ENCODE results near the gene BORCS5. TPM values are rescaled to one million over a fixed set of nuclear protein-coding genes. Genes with fewer than 3 reads are reported as not detected.

Gene BORCS5
- total RNA-seq, 1 experiment from 2014 or later: 11.5 TPM

DNA sequence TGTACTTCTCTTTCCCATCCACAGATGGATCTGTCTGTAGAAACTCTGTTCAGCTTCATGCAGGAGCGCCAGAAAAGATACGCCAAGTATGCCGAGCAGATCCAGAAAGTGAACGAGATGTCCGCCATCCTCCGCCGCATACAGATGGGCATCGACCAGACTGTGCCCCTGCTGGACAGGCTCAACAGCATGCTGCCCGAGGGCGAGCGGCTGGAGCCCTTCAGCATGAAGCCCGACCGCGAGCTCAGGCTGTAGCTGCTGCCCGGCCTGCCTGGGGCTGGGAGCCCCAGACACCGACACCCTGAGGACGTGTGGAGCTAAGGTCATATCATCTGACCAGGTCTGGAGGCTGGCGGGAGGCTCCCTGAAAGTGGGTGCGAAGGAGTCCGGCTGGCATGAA, 108.6 kb downstream of the BORCS5 start:
- no peaks in the 10 kb centered on the region for H3K27me3 Mint-ChIP-seq (ENCODE audit: unreplicated experiment)
- CTCF ChIA-PET: no interaction called here
- no peak overlapping the region for H3K4me3 Mint-ChIP-seq (ENCODE audit: low read depth, unreplicated experiment)
- intact Hi-C loops (cut with micrococcal nuclease; ENCODE audit: unreplicated experiment): no loop called here
- no TSS peak for BruUV-seq (replicated peaks)
- TF ChIP-seq, protein P1, sequence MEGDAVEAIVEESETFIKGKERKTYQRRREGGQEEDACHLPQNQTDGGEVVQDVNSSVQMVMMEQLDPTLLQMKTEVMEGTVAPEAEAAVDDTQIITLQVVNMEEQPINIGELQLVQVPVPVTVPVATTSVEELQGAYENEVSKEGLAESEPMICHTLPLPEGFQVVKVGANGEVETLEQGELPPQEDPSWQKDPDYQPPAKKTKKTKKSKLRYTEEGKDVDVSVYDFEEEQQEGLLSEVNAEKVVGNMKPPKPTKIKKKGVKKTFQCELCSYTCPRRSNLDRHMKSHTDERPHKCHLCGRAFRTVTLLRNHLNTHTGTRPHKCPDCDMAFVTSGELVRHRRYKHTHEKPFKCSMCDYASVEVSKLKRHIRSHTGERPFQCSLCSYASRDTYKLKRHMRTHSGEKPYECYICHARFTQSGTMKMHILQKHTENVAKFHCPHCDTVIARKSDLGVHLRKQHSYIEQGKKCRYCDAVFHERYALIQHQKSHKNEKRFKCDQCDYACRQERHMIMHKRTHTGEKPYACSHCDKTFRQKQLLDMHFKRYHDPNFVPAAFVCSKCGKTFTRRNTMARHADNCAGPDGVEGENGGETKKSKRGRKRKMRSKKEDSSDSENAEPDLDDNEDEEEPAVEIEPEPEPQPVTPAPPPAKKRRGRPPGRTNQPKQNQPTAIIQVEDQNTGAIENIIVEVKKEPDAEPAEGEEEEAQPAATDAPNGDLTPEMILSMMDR (IDR thresholded peaks at IDR 0.05; ENCODE audit: unreplicated experiment): no peak
- H3K9me3 Mint-ChIP-seq (ENCODE audit: low read depth, unreplicated experiment): no peaks in the 10 kb centered on the region
- no peaks in the 10 kb centered on the region for H3K36me3 Mint-ChIP-seq (ENCODE audit: insufficient read depth, unreplicated experiment)
- no peak for DNase-seq
- no peaks in the 10 kb centered on the region for H3K4me1 Mint-ChIP-seq (ENCODE audit: low read depth, unreplicated experiment)
- no peak overlapping the region for H3K27ac Mint-ChIP-seq (ENCODE audit: unreplicated experiment)

DNA sequence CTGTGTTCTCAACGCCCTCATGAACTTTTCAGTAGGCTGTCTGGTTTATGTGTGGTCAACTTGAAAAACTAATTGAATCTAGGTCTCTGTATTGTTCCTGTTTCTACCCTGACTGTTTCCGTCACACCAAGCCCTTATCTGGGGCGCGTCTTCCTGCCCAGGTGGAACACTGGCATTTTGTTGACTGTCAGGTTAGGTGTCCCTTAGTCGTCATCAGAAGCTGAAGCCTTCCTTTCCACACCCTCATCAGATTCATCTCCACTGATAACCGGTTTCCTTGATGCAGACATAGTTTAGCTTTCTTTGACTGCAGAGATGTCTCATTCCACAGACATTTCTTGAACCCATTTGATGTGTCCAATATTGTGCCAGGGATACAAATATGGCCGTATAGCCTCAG, 109.3 kb downstream of the BORCS5 start:
- TF ChIP-seq, protein P1 (IDR thresholded peaks at IDR 0.05; ENCODE audit: unreplicated experiment): no peak
- Mint-ChIP-seq H3K4me1 (ENCODE audit: low read depth, unreplicated experiment) (no peaks in the 10 kb centered on the region), H3K27me3 (ENCODE audit: unreplicated experiment) (no peaks in the 10 kb centered on the region), H3K27ac (ENCODE audit: unreplicated experiment) (no peak overlapping the region), H3K4me3 (ENCODE audit: low read depth, unreplicated experiment) (no peak overlapping the region), H3K36me3 (ENCODE audit: insufficient read depth, unreplicated experiment) (no peaks in the 10 kb centered on the region), H3K9me3 (ENCODE audit: low read depth, unreplicated experiment) (no peaks in the 10 kb centered on the region)
- no TSS peak for BruUV-seq (replicated peaks)
- CTCF ChIA-PET: no interaction called here
- intact Hi-C loops (cut with micrococcal nuclease; ENCODE audit: unreplicated experiment): no loop called here
- DNase-seq: no peak

DNA sequence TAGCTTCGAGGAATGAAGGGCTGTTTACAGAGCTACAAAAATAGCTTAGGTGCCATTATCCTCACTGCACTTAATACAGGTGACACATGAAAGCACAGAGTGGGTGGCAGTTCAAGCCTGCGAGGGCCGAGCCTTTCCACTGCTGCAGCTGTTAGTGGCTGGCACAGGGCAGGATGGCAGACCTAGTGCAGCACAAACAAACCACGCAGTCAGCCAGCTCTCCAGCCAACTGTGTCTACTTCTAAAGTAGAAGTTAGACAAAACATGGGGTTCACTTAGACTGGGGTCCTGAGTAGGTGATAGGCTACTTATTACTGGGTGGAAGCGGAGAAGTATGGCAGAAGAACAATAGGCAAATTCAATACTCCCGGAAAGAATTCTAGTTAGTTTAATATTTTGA, 110.4 kb downstream of the BORCS5 start:
- Mint-ChIP-seq H3K36me3 (ENCODE audit: insufficient read depth, unreplicated experiment) (no peaks in the 10 kb centered on the region), H3K4me1 (ENCODE audit: low read depth, unreplicated experiment) (no peaks in the 10 kb centered on the region), H3K4me3 (ENCODE audit: low read depth, unreplicated experiment) (no peak overlapping the region), H3K27ac (ENCODE audit: unreplicated experiment) (no peak overlapping the region), H3K9me3 (ENCODE audit: low read depth, unreplicated experiment) (no peaks in the 10 kb centered on the region), H3K27me3 (ENCODE audit: unreplicated experiment) (no peaks in the 10 kb centered on the region)
- TF ChIP-seq, protein P1 (IDR thresholded peaks at IDR 0.05; ENCODE audit: unreplicated experiment): no peak
- CTCF ChIA-PET: no interaction called here
- no TSS peak for BruUV-seq (replicated peaks)
- intact Hi-C loops (cut with micrococcal nuclease; ENCODE audit: unreplicated experiment): no loop called here
- DNase-seq: no peak

DNA sequence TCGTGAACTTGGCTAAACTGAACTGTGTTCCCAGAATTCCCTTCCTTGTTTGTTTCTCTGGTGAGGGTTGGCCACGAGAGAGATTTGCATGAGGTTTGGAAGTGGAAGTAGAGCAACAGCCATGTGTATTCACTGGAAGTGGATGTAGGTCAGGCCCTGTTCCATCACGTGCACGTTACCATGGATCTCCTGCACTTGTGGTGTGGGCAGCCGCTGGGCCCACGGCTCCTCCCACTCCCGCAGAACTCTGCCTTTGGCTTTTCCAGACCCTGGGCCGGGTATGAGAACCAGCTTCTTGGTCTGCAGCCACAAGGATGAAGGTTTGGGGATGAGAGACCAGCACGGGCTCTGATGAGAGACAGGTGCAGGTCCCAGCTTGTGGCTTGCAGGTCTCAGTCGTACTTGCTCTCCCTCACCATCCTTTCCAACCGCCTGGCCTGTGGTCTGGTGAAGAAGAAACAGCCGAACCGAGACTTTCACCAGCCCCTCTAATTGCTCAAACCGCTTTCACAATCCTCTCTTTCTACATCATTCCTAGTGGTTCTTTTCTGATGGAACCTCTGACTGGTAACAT, 110.9 kb downstream of the BORCS5 start:
- Mint-ChIP-seq H3K27ac (ENCODE audit: unreplicated experiment) (no peak overlapping the region), H3K4me1 (ENCODE audit: low read depth, unreplicated experiment) (no peaks in the 10 kb centered on the region), H3K4me3 (ENCODE audit: low read depth, unreplicated experiment) (no peak overlapping the region), H3K9me3 (ENCODE audit: low read depth, unreplicated experiment) (no peaks in the 10 kb centered on the region), H3K36me3 (ENCODE audit: insufficient read depth, unreplicated experiment) (no peaks in the 10 kb centered on the region), H3K27me3 (ENCODE audit: unreplicated experiment) (no peaks in the 10 kb centered on the region)
- TF ChIP-seq, protein P1 (IDR thresholded peaks at IDR 0.05; ENCODE audit: unreplicated experiment): no peak
- CTCF ChIA-PET: no interaction called here
- DNase-seq: no peak
- intact Hi-C loops (cut with micrococcal nuclease; ENCODE audit: unreplicated experiment): no loop called here
- BruUV-seq (replicated peaks): no TSS peak
